GM19023 (cell line): ENCODE results near the gene RPUSD1.
"Not testable (repeated sequence)": the region's sequence is repeated elsewhere in the genome, so short reads cannot be mapped to it uniquely, and the experiment has no call there.

ENCODE experiments used
- ATAC-seq: cut with Tn5 transposase; IDR thresholded peaks from one replicate; pipeline ENCODE4 v1.9.1; 2021; ENCODE audit warnings: mild to moderate bottlenecking, moderate library complexity; ENCODE audit not compliant: unreplicated experiment

The RPUSD1 gene, protein sequence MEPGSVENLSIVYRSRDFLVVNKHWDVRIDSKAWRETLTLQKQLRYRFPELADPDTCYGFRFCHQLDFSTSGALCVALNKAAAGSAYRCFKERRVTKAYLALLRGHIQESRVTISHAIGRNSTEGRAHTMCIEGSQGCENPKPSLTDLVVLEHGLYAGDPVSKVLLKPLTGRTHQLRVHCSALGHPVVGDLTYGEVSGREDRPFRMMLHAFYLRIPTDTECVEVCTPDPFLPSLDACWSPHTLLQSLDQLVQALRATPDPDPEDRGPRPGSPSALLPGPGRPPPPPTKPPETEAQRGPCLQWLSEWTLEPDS

DNA sequence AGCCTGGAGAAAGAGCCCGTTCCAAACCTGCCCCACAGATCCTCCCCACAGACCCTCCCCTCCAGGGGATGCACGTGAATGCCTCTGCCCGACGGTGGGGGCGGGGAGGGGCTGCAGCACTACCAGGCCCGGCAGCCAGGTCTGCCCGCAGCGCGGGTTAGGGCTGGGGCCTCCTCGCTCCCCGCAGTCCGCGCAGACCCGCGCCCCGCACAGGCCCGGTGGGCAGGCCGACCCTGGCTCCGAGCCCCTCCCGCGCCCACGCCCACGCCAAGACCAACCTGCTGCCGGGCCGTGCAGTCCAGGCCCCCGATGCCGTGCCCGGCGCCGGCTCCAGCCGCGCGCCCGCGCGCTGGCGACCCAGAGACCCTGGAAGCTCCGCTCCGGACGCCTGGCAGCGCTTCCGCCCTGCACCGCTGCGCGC lies at the start of gene RPUSD1:
Gene RPUSD1 (minus strand): TSS at position 404 of the 421 bp plus-strand sequence. CDS start 644 bp downstream, outside the sequence.
- peak; percentile 22 for ATAC-seq

DNA sequence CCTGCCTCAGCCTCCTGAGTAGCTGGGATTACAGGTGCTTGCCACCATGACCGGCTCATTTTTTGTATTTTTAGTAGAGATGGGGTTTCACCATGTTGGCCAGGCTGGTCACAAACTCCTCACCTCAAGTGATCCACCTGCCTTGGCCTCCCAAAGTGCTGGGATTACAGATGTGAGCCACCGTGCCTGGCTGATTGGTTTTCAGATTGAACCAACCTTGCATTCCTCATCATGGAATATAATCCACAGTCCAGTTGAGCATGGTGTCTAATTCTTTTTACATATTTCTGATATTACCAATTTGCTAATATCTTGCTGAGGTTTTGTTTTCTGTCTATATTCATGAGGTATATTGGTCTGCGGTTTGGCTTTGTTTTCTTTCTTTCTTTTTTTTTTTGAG lies 48.6 kb upstream of the RPUSD1 start:
- ATAC-seq = not testable (repeated sequence)

DNA sequence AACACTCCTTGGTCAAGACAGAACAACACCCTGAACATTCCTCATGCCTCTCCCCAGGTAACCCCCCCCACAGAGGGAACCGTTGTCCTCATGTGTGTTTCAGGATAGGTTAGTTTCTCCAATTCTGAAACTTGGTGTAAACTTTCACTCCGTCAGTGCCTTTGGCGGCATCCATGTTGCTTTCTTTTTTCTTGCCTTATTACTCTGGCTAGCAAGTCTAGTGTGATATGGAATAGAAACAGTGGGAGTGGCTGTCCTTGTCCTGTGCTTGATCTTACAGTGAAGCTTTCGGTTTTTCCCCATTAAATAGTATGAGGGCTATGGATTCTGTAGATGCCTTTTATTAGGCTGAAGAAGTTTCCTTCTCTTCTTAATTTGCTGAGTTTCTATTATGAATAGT lies 48.0 kb upstream of the RPUSD1 start:
- ATAC-seq = no peak

DNA sequence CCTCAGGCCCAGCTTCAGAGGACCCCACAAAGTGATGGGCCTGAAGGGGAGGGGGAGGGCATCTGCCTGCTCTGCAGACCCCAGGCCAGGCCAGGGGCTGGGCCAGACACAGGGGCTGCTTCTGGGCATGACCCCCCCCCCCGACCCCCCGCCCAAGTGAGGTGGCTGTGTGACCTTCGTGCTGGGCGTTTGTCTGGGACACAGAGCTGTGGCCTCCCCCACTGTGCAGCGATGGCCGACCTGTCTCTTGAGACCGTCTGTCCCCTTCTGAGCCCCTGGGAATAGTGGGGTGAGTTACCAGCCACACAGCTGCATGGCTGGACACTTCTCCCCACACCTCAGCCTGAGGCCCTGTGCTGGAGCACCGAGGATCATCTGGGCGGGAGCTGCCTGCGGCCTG lies 47.2 kb upstream of the RPUSD1 start:
- ATAC-seq = no peak

DNA sequence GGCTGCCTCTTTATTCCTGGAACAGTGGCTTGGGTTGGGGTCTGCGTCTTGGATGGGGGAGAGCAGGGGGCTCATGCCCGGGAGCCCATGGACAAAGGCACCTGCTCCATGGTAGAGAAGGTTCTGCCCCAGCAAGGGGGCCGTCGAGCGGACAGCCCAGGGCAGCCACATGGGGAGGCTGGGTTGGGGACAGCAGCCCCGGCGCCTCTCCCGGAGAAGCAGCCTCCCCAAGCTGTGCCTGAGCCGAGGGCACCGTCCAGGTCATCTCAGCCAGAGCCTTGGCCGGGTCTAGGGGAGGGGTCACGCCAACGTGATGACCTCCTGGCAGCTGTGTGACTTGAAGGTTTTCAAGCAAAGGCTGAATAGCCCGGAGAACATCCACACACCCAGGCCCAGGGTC lies 45.2 kb upstream of the RPUSD1 start:
- ATAC-seq = no peak

DNA sequence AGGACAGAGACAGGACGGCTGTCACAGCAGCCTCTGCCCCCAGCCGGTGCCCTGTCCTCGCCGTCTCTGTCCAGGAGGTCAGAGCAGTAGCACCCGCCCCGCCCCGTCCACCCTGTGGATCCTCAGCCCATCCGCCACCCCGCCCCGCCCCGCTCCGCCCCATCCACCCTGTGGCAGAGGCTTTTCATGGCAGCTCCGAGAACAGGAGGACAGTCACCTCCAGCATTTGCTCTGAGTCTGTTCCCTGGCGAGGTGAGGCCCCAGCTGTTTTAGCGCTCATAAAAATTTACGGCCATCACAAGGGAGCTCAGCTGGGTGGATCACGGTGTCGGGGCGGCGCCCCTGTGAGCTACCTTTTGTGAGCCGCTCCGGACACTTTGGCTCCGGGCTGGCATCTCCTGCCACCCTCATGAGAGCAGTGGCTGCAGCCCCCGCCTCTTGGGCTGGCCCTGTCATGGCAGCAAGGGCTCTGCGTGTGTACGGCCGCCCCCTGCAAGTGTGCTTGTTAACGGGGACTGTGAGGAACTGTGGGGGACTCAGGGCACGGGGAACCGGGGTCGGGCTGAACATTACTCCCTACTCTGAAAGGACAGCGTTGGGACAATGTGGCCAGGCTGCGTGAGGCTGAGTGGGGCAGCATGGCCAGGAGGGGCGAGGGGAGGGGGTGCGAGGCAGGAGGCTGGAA lies 44.6 kb upstream of the RPUSD1 start:
- ATAC-seq = no peak

DNA sequence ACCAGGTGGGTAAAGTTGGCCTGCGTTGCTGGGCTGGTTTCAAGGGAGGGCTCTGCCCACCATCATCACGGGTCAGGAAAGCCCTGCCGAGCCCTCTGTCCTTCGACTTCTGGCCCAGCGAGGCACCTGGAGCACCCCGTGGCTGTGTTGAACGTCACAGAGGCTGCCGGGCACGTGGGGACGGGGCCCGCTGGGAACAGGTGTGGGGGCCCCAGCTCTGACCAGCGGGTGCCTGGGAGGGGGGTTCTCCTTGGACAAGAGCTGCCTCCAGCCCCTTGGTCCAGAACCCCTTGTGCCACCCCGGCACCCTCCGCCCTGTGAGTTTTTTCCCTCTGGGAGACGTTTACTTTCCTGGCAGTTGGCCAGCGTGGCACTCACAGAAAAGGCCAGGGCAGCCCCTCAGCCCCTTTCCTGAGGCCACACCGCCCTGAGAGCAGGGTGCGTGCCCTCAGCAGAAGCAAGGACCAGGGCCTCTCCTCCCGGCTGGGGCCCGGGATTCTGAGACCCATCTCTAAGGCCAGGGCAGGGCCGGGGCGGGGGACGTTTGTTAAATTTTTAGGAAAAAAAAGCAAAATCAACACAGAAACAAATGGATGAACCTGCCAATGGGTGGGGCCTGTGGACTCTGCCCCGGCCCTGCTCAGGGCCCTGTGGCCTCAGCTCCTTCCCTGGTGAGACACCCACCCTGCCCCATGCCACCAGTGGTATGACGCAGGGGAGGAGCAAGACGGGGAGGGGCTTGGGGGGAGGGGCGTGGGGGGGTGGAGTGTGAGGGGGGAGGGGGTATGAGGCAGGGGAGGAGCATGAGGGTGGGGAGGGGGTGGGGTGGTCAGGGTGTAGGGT lies 43.6 kb upstream of the RPUSD1 start:
- no peak for ATAC-seq

DNA sequence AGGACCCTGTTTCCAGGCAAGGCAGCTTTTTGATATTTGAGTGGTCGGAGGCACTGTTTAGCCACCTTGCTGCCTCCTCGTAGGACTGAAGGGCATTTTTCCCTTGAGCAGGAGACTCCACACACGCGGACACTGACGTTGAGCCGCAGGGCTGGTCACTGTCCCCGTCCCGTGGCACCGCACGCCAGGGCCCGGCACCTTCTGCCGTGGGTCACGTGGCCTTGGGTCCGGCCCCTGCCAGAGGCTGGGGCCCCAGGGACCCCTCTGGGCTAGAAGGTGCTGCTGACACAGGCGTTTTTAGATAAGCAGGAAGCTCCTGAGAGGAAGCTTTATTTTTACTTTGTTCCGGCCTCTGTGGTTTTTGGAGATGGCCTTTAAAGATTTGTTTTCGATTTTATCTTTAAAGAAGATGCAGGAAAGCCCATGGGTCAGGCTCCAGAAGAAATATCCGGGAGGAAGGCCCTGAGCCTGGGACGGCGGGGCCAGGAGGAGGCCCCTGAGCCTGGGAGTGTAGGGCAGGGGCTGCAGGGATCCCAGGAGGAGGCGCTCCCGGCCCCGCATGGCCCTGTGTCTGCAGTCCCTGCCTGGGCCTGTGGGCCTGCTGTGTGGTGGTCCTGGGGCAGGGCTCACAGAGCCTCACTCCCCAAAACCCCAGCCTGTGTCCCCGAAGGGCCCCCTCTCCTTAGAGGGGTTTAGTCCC lies 42.8 kb upstream of the RPUSD1 start:
- no peak for ATAC-seq

DNA sequence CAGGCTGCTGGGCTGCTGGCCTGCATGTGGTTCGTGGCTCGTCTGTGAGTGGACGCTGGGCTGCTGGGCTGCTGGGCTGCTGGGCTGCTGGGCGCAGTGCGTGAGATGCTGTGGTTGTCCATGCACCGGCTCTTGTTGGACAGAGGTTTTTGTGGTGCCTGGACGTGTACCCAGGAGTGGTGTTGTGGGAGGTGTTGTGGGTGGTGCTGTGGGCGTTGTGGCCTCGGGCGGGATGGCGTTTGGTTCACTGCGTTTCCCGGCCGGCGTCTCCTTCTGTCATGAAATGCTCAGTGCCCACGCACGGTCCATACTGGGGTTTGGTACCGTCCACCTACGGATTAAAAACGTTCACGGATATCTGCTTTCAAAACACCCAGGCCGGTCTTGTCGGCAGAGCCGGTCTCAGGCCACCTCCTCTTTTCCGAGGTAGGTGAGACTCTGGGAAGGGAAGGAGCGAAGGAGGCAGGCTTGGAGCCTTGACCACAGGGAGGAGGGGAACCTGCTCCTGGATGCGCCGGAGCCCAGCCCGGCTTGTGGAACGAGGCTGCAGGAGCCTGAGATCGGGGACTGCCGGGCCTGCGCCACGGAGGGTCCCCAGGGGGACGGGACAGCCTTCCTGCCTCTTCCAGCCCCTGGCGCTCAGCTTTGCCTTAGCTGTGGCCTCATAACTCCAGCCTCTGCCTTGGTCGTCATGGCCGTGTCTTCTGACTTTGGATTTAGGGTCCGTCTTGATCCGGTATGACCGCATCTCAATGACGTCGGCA lies 42.1 kb upstream of the RPUSD1 start:
- no peak for ATAC-seq

DNA sequence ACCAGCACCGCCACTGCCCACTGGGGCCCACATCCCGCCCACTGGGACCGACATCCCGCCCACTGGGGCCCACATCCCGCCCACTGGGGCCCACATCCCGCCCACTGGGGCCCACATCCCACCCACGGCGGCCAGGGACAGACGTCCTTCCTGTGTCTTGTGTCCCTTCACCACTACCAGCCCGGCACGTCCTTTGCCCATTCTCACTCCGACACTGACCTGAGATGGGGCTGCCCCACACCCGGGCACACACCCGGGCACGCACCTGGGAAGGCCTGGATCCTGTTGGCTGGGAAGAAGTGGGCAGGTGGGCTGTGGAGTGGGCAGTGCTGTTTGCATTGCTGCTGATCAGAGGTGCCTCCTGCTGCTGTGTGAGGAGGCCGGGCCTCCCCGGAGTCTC lies 40.7 kb upstream of the RPUSD1 start:
- no peak for ATAC-seq

DNA sequence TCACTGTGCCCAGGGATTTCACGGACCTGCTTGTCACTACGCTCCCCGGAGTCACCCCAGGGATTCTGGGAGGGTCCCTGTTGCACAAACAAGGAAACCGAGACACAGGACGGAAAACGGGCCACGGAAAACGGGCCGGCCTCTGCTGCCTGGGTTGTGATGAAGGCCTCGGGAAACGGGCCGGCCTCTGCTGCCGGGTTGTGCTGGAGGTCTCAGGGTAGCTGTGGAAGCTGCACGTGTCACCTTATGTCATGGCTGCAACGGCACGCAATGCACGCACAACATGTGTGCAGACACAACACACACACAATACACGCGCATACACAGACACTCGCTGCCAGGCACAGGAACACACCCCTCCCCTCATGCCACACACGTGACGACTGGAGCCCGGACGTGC lies 39.3 kb upstream of the RPUSD1 start:
- no peak for ATAC-seq

DNA sequence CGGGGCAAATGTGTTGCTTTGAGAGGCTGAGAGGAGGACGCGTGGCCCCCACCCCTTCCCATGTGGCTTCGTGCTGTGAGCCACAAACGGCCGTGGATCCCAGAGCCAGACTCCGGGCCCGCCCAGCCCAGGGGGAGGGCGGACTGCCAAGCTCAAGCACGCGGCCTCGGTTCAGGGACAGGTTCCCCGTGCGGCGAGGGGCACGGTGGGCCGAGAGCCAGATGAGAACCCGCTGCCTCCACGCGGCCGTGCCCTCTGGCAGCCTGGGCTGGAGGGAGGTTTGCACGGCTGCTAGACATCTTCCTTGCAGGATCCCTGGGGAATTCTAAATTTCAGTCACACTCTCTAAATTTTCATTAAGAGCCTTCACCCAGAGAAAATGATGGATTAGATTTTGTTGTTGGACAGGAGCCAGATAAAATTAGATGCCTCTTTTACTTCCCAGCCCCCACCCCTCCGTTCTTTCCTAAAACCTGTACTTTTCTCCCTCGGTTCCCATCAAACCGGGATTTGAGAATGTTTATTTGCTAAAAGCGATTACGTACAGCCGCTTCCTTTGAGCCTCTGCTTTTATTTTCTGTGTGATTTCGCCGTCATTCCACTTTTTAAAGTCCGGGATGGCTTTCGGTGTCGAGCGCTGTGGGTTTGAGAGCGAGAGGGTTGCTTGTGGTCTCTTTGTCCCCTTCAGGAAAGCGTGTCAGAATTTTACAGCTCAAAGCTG lies 37.3 kb upstream of the RPUSD1 start:
- ATAC-seq = no peak

DNA sequence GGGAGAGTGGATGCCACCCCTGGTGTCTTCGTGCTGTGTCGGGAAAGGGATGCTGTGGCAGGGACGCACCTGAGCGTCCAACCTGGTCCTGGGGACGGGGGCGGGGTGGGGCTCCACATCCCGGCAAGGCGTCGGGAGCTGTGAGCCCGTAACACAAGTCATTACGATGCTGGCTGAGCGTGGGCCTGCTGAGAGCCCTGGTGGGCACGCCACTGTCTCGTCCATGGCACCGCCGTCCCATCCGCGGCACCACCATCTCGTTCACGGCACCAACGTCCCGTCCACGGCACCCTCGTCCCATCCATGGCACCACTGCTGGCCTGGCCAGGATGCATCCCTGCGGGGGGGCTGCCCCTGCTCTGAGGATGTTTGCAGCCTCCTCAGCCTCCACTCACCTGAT lies 36.4 kb upstream of the RPUSD1 start:
- no peak for ATAC-seq

DNA sequence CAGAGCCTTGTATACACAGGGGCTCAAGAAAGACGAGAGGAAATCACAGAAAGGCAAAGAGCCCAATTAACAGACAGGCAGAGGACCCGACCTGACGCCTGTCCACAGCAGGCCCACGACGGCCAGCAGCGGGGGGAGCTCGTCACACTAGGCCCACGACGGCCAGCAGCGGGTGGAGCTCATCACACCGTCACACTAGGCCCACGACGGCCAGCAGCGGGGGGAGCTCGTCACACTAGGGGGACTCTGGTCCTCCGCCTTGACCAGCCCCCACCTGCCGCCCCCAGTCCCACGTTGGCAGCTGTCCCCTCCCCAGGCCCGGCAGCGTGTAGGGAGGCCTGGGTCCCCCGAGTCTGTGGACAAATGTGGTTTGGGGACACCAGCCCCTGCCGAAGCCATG lies 36.0 kb upstream of the RPUSD1 start:
- ATAC-seq = no peak

DNA sequence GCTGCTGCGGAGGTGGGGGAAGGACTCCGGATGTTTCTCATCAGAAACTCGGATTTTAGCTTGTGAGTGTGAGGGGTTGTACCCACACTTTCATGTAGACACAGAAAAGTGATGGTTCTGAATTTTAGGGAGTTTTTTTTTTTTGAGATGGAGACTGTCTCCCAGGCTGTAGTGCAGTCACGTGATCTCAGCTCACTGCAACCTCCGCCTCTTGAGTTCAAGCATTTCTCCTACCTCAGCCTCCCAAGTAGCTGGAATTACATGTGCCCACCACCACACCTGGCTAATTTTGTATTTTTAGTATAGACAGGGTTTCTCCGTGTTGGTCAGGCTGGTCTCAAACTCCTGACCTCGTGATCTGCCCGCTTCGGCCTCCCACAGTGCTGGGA lies 34.7 kb upstream of the RPUSD1 start:
- no peak for ATAC-seq

DNA sequence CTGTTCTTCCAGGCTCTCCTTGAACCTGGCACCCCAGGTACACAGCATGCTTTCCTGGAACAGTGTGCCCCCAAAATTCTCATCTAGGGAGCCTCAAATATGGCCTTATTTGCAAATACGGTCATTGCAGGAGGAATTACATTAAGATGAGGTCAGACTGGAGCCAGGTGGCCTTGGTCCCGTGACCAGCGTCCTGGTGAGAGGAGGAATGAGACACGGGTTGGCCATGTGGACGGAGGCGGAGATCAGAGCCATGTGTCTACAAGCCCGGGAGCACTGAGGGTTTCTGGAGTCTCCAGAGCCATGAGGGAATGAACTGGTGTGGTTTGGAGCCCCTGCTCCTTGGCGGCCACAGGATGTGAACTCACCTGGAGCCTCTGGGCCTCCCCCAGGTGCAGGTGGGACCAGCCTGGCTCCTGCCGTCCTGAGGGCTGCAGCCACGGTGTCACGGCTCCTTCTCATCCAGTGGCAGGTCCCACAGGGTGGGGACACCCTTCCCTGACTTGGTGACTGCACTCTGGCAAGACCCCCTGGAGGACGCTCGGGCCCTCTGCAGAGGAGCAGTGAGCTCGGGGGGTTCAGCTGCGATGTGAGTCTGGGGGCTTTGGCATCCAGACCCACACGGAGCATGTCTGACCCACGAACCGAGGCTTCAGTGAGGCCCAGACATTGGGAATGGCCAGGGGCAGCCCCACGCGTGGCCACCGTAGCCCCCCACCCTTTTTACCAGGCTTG lies 34.2 kb upstream of the RPUSD1 start:
- ATAC-seq = no peak

DNA sequence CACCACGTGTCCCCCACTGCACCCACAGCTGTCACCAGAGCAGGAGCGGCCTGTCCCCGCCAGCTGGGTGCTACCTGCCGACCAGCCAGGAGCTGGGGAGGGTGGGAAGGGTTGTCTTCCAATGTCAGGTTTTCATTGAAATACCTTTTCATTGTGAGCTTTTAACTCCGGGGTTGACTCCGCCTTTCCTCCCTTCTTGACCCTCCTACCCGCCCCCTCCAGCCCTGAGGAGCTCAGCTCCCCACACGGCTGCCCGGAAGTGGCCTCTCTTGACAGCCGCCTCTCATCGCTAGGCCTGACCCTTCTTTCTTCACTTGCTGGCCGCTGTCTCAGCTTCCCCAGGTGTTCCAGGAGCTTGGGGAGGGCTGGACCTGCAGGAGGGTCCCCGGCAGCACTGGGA lies 33.6 kb upstream of the RPUSD1 start:
- no peak for ATAC-seq

DNA sequence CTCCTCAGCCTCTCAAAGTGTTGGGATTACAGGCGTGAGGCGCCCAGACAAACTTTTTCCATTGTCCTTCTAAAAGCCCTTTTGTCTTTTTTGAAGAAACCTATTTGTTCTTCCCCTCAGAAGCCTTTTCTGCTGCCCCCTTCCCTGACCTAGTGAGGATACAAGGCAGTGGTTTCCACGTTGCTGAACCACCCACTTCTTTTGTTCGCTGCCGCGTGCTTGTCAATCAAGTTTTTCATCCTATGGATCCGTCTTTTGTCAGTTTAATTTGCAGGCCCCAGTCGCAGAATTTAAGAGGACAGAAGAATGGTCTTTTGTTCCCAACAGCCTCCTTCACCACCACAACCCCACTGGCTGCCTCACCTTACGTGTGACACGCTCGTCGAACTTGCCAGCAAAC lies 32.6 kb upstream of the RPUSD1 start:
- ATAC-seq = no peak

DNA sequence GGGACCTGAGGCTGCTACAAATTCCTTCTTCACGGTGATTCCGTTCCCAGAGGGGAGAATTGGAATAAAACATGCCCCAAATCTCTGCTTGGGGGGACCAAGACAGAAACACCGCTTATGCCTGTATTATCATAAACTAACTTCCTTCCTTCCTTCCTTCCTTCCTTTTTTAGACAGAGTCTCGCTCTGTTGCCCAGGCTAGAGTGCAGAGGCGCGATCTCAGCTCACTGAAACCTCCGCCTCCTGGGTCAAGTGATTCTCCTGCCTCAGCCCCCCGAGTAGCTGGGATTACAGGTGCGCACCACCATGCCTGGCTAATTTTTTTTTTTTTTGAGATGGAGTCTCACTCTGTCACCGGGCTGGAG lies 31.8 kb upstream of the RPUSD1 start:
- ATAC-seq = not testable (repeated sequence)
